Aorta (tissue), 5 donors: ENCODE measurements around the gene KAT5. TPM values are rescaled to one million over a fixed set of nuclear protein-coding genes. Genes with fewer than 3 reads are reported as not detected.
"Not testable (repeated sequence)": the region's sequence is repeated elsewhere in the genome, so short reads cannot be mapped to it uniquely, and the experiment has no call there.

Experiments used
- ATAC-seq: fragments of 200-7000 bp; cut with Tn5 transposase; one replicate; pipeline ENCODE4 v1.9.1; 2022; ENCODE audit warnings: moderate library complexity; ENCODE audit not compliant: low FRiP score
- DNase-seq, 2 donors: peaks; one replicate each; pipeline ENCODE4 v3.0.0-alpha.2; 2020
- H3K27ac ChIP-seq, 2 donors: one replicate each; pipeline ENCODE4 v1.5.1; 2013; ENCODE audit warnings: low read length in 2 of 2, mild to moderate bottlenecking in 2 of 2, moderate library complexity in 2 of 2, control low read depth in 1 of 2, inconsistent platforms in 1 of 2, low read depth in 1 of 2
- H3K27me3 ChIP-seq, 2 donors: one replicate each; pipeline ENCODE4 v1.6.1; 2013; ENCODE audit warnings: control low read depth in 1 of 2, low read length in 1 of 2, mild to moderate bottlenecking in 1 of 2, moderate library complexity in 1 of 2; ENCODE audit not compliant: insufficient read depth in 2 of 2, control insufficient read depth in 1 of 2
- H3K36me3 ChIP-seq, 2 donors: one replicate each; pipeline ENCODE4 v1.6.1; 2013; ENCODE audit warnings: control low read depth in 1 of 2, low read length in 1 of 2, mild to moderate bottlenecking in 1 of 2; ENCODE audit not compliant: insufficient read depth in 2 of 2, control insufficient read depth in 1 of 2
- H3K4me1 ChIP-seq, 2 donors: one replicate each; pipeline ENCODE4 v1.6.1; 2013; ENCODE audit warnings: low read length in 2 of 2, control low read depth in 1 of 2, mild to moderate bottlenecking in 1 of 2, moderate library complexity in 1 of 2; ENCODE audit not compliant: insufficient read depth in 2 of 2, control insufficient read depth in 1 of 2
- H3K4me3 ChIP-seq, 2 donors: one replicate each; pipeline ENCODE4 v1.5.1; 2013; ENCODE audit warnings: low read length in 2 of 2, control low read depth in 1 of 2, mild to moderate bottlenecking in 1 of 2
- H3K9me3 ChIP-seq: one replicate; pipeline ENCODE4 v1.6.1; 2013; ENCODE audit warnings: mild to moderate bottlenecking, low read length; ENCODE audit not compliant: control insufficient read depth
- WGBS, 2 donors: extraction: QIAGEN DNeasy Blood & Tissue Kit; methylation state at CpG; one replicate each; pipeline ENCODE4 v1.1.7; 2013; 5-methylcytosine and 5-hydroxymethylcytosine counted together
- intact Hi-C, 2 donors: fragments of 100-400 bp; cut with DNase I; formaldehyde crosslinking; loops; one replicate each; pipeline versions ENCODE4 v1.14.2 to v1.15.0; 2022
- long read RNA-seq, 2 donors: library from polyadenylated mRNA; unstranded; transcript quantifications; one replicate each; pipeline ENCODE4 v2.0.0, GENCODE V29; 2020 to 2021
- polyA plus RNA-seq, 2 donors: library from polyadenylated mRNA; stranded (reverse); fragments of 200-250 nt; gene quantifications; one replicate each; pipeline ENCODE4 v1.2.3, GENCODE V29; 2013
- total RNA-seq, 2 donors: library from RNA; stranded (reverse); fragmentation: NEBNext Ultra II Directional; extraction: Animal tissue kit (Norgen Biotek cat#: 25700); gene quantifications; one replicate each; pipeline ENCODE4 v1.2.1, GENCODE V29; 2021
- donor health status: healthy with polysubstance abuse.
- donor health status: Bipolar disorder and iron deficiency.
- donor health status: DM: no; HTN: no; CAD: no.
- donor health status: DM: no; HTN: no; CAD: no.
- donor health status: DM: yes; HTN: yes; CAD: no.

The KAT5 gene
- 10 to 100 TPM; 59.8 to 64.4 TPM for total RNA-seq
- polyA plus RNA-seq: 100 to 1,000 TPM in 1 of 2 donors, 10 to 100 TPM in 1; 29.2 to 120 TPM
- long read RNA-seq, donor 1, transcript KAT5-203 (14 exons, 2,237 nt): minor isoform, 57 of 269 reads
- long read RNA-seq, donor 1, transcript KAT5-208 (12 exons, 1,697 nt): minor isoform, 31 of 269 reads
- long read RNA-seq, donor 1, transcript KAT5-201 (13 exons, 2,296 nt): minor isoform, 22 of 269 reads
- long read RNA-seq, donor 1, transcript KAT5-202 (13 exons, 2,059 nt): major isoform, 68 of 269 reads
- long read RNA-seq, donor 1, partial matches to known transcripts: 36 of 269 reads
- long read RNA-seq, donor 1, other reads (novel, unspliced or antisense): 43 of 269 reads
- long read RNA-seq, donor 2, transcript KAT5-203 (14 exons, 2,237 nt): minor isoform, 8 of 44 reads
- long read RNA-seq, donor 2, transcript KAT5-208 (12 exons, 1,697 nt): minor isoform, 5 of 44 reads
- long read RNA-seq, donor 2, transcript KAT5-202 (13 exons, 2,059 nt): major isoform, 9 of 44 reads
- long read RNA-seq, donor 2, partial matches to known transcripts: 10 of 44 reads
- long read RNA-seq, donor 2, other reads (novel, unspliced or antisense): 9 of 44 reads

GRCh38 chr11:65711785-65712632, at the start of gene KAT5:
KAT5 (plus strand) TSS chr11:65712252; CDS start chr11:65712268, 16 bp downstream.
- Histone ChIP-seq H3K27ac (peak within 1 kb of the TSS; percentile 72 to 80), H3K9me3 (no peaks in the 10 kb centered on the region), H3K4me3 (peak within 1 kb of the TSS; percentile 19 to 22), H3K4me1 (no peaks in the 10 kb centered on the region), H3K27me3 (no peaks in the 10 kb centered on the region), H3K36me3 (peaks cover 4 to 11% of the 10 kb centered on the region in 2 donors)
- intact Hi-C loops: loop anchor here (5.0 kb wide), 3 partner anchors 50 to 70 kb away; partner anchors contain the start of genes AP5B1 (in 1 of the 2) and RELA (in 1 of the 2)
- WGBS, 2 donors: 1% methylated on average over 65 of the region's 65 CpGs
- ATAC-seq (peak; percentile 96), DNase-seq (peak; percentile 99)

GRCh38 chr11:65662799-65663638, 49.0 kb upstream of the KAT5 start, which contains the start of gene RELA:
RELA (minus strand) TSS chr11:65662916; CDS start chr11:65662832, 84 bp downstream.
- H3K36me3 ChIP-seq: peaks cover 0 to 2% of the 10 kb centered on the region in 2 donors
- no peaks in the 10 kb centered on the region for H3K27me3 ChIP-seq
- peak within 1 kb of the TSS; percentile 83 to 92 for H3K27ac ChIP-seq
- ATAC-seq (peak; percentile 95), DNase-seq (peak; percentile 97 to 98)
- H3K9me3 ChIP-seq: no peaks in the 10 kb centered on the region
- 0 to 1% methylated on average over 77 to 91 of the region's 91 CpGs for WGBS, 2 donors
- intact Hi-C loops: loop anchor here in 1 of 2 donors (5.0 kb wide), 1 partner anchor 49 kb away; the partner anchor contains the start of gene KAT5
- H3K4me3 ChIP-seq: peak within 1 kb of the TSS; percentile 82 to 93
- H3K4me1 ChIP-seq: no peaks in the 10 kb centered on the region

- no peak for DNase-seq
- Histone ChIP-seq H3K27me3 (no peaks in the 10 kb centered on the region), H3K4me1 (no peaks in the 10 kb centered on the region), H3K4me3 (peak overlapping the region; percentile 77 to 93), H3K27ac (peak overlapping the region; percentile 83 to 92), H3K36me3 (peaks cover 0 to 2% of the 10 kb centered on the region in 2 donors), H3K9me3 (no peaks in the 10 kb centered on the region)
- intact Hi-C loops: loop anchor here in 1 of 2 donors (5.0 kb wide), 1 partner anchor 49 kb away; the partner anchor contains the start of gene KAT5
- peak; percentile 83 for ATAC-seq
- 1 to 2% methylated on average over 15 of the region's 15 CpGs for WGBS, 2 donors
Observed at GRCh38 chr11:65663639-65664200, 48.3 kb upstream of the KAT5 start.

- intact Hi-C loops: no loop called here
Observed at GRCh38 chr11:65672180-65672860, 39.7 kb upstream of the KAT5 start.

GRCh38 chr11:65672982-65673381, 39.1 kb upstream of the KAT5 start:
- Histone ChIP-seq H3K4me1 (no peaks in the 10 kb centered on the region), H3K4me3 (no peak overlapping the region), H3K27me3 (no peaks in the 10 kb centered on the region), H3K27ac (no peak overlapping the region), H3K9me3 (no peaks in the 10 kb centered on the region), H3K36me3 (no peaks in the 10 kb centered on the region)
- ATAC-seq (no peak), DNase-seq (no peak)
- 76 to 79% methylated on average over 1 of the region's 2 CpGs for WGBS, 2 donors
- intact Hi-C loops: no loop called here

More at GRCh38 chr11:65672180-65672860, 39.7 kb upstream of the KAT5 start:
- Histone ChIP-seq H3K27ac (no peak overlapping the region), H3K9me3 (no peaks in the 10 kb centered on the region), H3K27me3 (no peaks in the 10 kb centered on the region), H3K36me3 (no peaks in the 10 kb centered on the region), H3K4me3 (no peak overlapping the region), H3K4me1 (no peaks in the 10 kb centered on the region)
- DNase-seq (no peak), ATAC-seq (no peak)

- intact Hi-C loops: no loop called here
- Histone ChIP-seq H3K9me3 (no peaks in the 10 kb centered on the region), H3K4me1 (no peaks in the 10 kb centered on the region), H3K4me3 (no peak overlapping the region), H3K27ac (no peak overlapping the region), H3K36me3 (no peaks in the 10 kb centered on the region), H3K27me3 (no peaks in the 10 kb centered on the region)
- 79 to 81% methylated on average over 5 of the region's 5 CpGs for WGBS, 2 donors
- ATAC-seq (no peak), DNase-seq (no peak)
Observed at GRCh38 chr11:65680192-65680743, 31.8 kb upstream of the KAT5 start.

DNA sequence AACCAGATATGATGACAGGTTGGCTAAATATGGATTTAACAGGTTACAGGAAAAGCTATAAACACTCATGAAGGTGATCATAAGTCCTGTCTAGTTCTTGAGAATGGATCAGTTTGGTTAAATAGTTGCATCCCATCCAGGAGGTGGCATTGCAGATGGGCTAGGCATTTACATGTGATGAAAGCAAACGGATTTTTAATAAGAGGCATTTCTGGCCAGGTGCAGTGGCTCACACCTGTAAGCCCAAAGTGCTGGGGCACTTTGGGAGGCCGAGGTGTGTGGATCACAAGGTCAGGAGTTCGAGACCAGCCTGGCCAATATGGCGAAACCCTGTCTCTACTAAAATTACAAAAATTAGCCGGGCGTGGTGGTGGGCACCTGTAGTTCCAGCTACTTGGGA, 28.6 kb upstream of the KAT5 start:
- H3K4me1 ChIP-seq, DNase-seq, H3K27me3 ChIP-seq, H3K4me3 ChIP-seq, H3K27ac ChIP-seq, intact Hi-C loops, ATAC-seq, H3K9me3 ChIP-seq, H3K36me3 ChIP-seq: not testable (repeated sequence)
- WGBS, 2 donors: 80 to 82% methylated on average over 6 of the region's 6 CpGs
